Kidney (tissue), 14 donors: ENCODE results near the gene NRXN3. TPM values are rescaled to one million over a fixed set of nuclear protein-coding genes. Genes with fewer than 3 reads are reported as not detected.

ENCODE experiments used
- DNase-seq, 5 donors: peaks; one replicate each; pipeline ENCODE4 v3.0.0-alpha.2; 2013 to 2020
- FAIRE-seq: peaks from 2 replicates; lab custom pipeline; 2012; peaks lifted over from hg19 to GRCh38; lab: Jason Lieb, UNC
- H3K27ac ChIP-seq, 2 donors: one replicate each; pipeline ENCODE4 v1.7.0; 2013; ENCODE audit warnings: low read depth in 2 of 2, low read length in 2 of 2, inconsistent platforms in 1 of 2
- H3K27me3 ChIP-seq: one replicate; pipeline ENCODE4 v1.7.1; 2013; ENCODE audit warnings: low read length, inconsistent platforms; ENCODE audit not compliant: control insufficient read depth, insufficient read depth
- H3K36me3 ChIP-seq, 3 donors: one replicate each; pipeline versions ENCODE4 v1.7.0 to v1.7.1; 2013; ENCODE audit warnings: low read length in 3 of 3, control low read depth in 1 of 3, inconsistent platforms in 1 of 3; ENCODE audit not compliant: insufficient read depth in 3 of 3, control insufficient read depth in 2 of 3
- H3K4me1 ChIP-seq, 3 donors: one replicate each; pipeline versions ENCODE4 v1.7.0 to v1.7.1; 2013; ENCODE audit warnings: low read length in 3 of 3, inconsistent platforms in 1 of 3, low read depth in 1 of 3; ENCODE audit not compliant: control insufficient read depth in 2 of 3, insufficient read depth in 2 of 3
- H3K4me3 ChIP-seq, 3 donors: one replicate each; pipeline versions ENCODE4 v1.7.0 to v1.8.1; 2013; ENCODE audit warnings: low read length in 3 of 3, control low read depth in 1 of 3, inconsistent platforms in 1 of 3
- H3K9ac ChIP-seq, 3 donors: one replicate each; pipeline versions ENCODE4 v1.7.0 to v1.7.1; 2013; ENCODE audit warnings: low read length in 3 of 3, control low read depth in 1 of 3, inconsistent platforms in 1 of 3
- H3K9me3 ChIP-seq, 3 donors: one replicate each; pipeline versions ENCODE4 v1.7.0 to v1.7.1; 2013; ENCODE audit warnings: low read length in 3 of 3, control low read depth in 1 of 3, inconsistent platforms in 1 of 3; ENCODE audit not compliant: control insufficient read depth in 2 of 3, insufficient read depth in 1 of 3
- CTCF ChIP-seq: IDR thresholded peaks from 3 replicates; pipeline ENCODE4 v1.5.1; 2012; ENCODE audit warnings: mild to moderate bottlenecking, moderate library complexity, borderline replicate concordance; ENCODE audit not compliant: insufficient read depth; ENCODE audit errors: extremely low read depth
- intact Hi-C: fragments of 100-400 bp; cut with DNase I; formaldehyde crosslinking; loops from one replicate; pipeline ENCODE4 v1.11.1; 2022
- polyA plus RNA-seq: library from polyadenylated mRNA; stranded (reverse); fragments of 350-450 nt; fragmentation: Illumina TruSeq; extraction: RNeasy Lipid Tissue Mini Kit (QIAGEN cat#74804); gene quantifications from one replicate; pipeline ENCODE4 v1.2.3, GENCODE V29; 2014; ENCODE audit warnings: low read depth, low replicate concordance; ENCODE audit not compliant: insufficient read depth
- total RNA-seq: library from RNA; stranded (reverse); fragmentation: NEBNext Ultra II Directional; extraction: Animal tissue kit (Norgen Biotek cat#: 25700); gene quantifications from one replicate; pipeline ENCODE4 v1.2.1, GENCODE V29; 2021
- donor health status: control.
- donor health status: control.
- donor health status: control.
- donor health status: control.
- donor health status: control.
- donor health status: DM: yes; HTN: yes; CAD: no.
- donor health status: Normal renal cell carcinoma (clear cell type).

NRXN3 gene
- total and polyA plus RNA-seq, 2 donors from 2014 or later = 1.5 to 2.4 TPM

- FAIRE-seq (no peak), DNase-seq (no peak)
- no peak for TF ChIP-seq CTCF
- Histone ChIP-seq H3K27me3 (no peaks in the 10 kb centered on the region), H3K36me3 (no peaks in the 10 kb centered on the region), H3K9ac (no peak overlapping the region), H3K4me1 (peaks cover 0 to 5% (median 3%) of the 10 kb centered on the region in 3 donors), H3K4me3 (no peak overlapping the region), H3K27ac (no peak overlapping the region), H3K9me3 (no peaks in the 10 kb centered on the region)
- intact Hi-C loops = no loop called here
Observed at GRCh38 chr14:79701371-79701770, 1531.2 kb downstream of the NRXN3 start.

- no peak for DNase-seq
Observed at GRCh38 chr14:79702197-79702596, 1532.0 kb downstream of the NRXN3 start.

GRCh38 chr14:79703209-79703608 lies 1533.0 kb downstream of the NRXN3 start:
- H3K27me3 ChIP-seq = no peaks in the 10 kb centered on the region
- DNase-seq (no peak), FAIRE-seq (no peak)
- H3K4me1 ChIP-seq = peaks cover 0 to 5% (median 3%) of the 10 kb centered on the region in 3 donors
- no peak for TF ChIP-seq CTCF
- no peak overlapping the region for H3K27ac ChIP-seq
- intact Hi-C loops = no loop called here
- H3K9me3 ChIP-seq = no peaks in the 10 kb centered on the region
- no peak overlapping the region for H3K4me3 ChIP-seq
- no peak overlapping the region for H3K9ac ChIP-seq
- no peaks in the 10 kb centered on the region for H3K36me3 ChIP-seq

More at GRCh38 chr14:79702197-79702596, 1532.0 kb downstream of the NRXN3 start:
- no peak overlapping the region for H3K4me3 ChIP-seq
- intact Hi-C loops = no loop called here
- no peak for TF ChIP-seq CTCF
- no peak overlapping the region for H3K9ac ChIP-seq
- H3K4me1 ChIP-seq = peaks cover 0 to 5% (median 3%) of the 10 kb centered on the region in 3 donors
- H3K27me3 ChIP-seq = no peaks in the 10 kb centered on the region
- no peak overlapping the region for H3K27ac ChIP-seq
- no peaks in the 10 kb centered on the region for H3K9me3 ChIP-seq
- no peaks in the 10 kb centered on the region for H3K36me3 ChIP-seq
- FAIRE-seq = no peak
